Adrenal gland (tissue), 12 donors: ENCODE measurements around the gene RCOR3. TPM values are rescaled to one million over a fixed set of nuclear protein-coding genes. Genes with fewer than 3 reads are reported as not detected.
"Not testable (repeated sequence)": the region's sequence is repeated elsewhere in the genome, so short reads cannot be mapped to it uniquely, and the experiment has no call there.

Experiments used
- DNase-seq, 7 donors: peaks; one replicate each; pipeline ENCODE4 v3.0.0-alpha.2; 2019 to 2020
- H3K27ac ChIP-seq, 5 donors: fragments of 200-600 bp; sonication (generic) in 4 of 5; 1 replicate in 3 of 5; 2 replicates in 2 of 5; pipeline versions ENCODE4 v1.5.1 to v1.8.0; 2016 to 2020; ENCODE audit warnings: mild to moderate bottlenecking in 1 of 5
- H3K27me3 ChIP-seq: fragments of 200-600 bp; 2 replicates; pipeline ENCODE4 v1.8.0; 2021
- H3K36me3 ChIP-seq, 2 donors: fragments of 200-600 bp; replicated peaks in 1 of 2; 1 replicate in 1 of 2; 2 replicates in 1 of 2; pipeline versions ENCODE4 v1.5.1 to v1.8.0; 2018 to 2022
- H3K4me1 ChIP-seq, 2 donors: fragments of 200-600 bp; replicated peaks in 1 of 2; 1 replicate in 1 of 2; 2 replicates in 1 of 2; pipeline versions ENCODE4 v1.5.1 to v1.8.0; 2018 to 2021
- H3K4me3 ChIP-seq, 4 donors: fragments of 200-600 bp; sonication (generic) in 3 of 4; one replicate each; pipeline ENCODE4 v1.5.1; 2016 to 2018
- H3K9me3 ChIP-seq, 3 donors: fragments of 200-600 bp; sonication (generic) in 1 of 3; replicated peaks in 1 of 3; 1 replicate in 2 of 3; 2 replicates in 1 of 3; pipeline versions ENCODE4 v1.5.1 to v1.8.0; 2016 to 2021
- POLR2A ChIP-seq, 2 donors: fragments of 450-650 bp; IDR thresholded peaks; one replicate each; pipeline ENCODE4 v1.6.1; 2017; ENCODE audit warnings: antibody characterized with exemption in 2 of 2, mild to moderate bottlenecking in 2 of 2, moderate library complexity in 1 of 2
- WGBS, 4 donors: extraction: QIAGEN DNeasy Blood & Tissue Kit in 2 of 4; methylation state at CpG; one replicate each; pipeline versions ENCODE4 v1.1.5 to v1.1.7; 2013 to 2017; 5-methylcytosine and 5-hydroxymethylcytosine counted together
- intact Hi-C, 2 donors: fragments of 100-400 bp; cut with DNase I; formaldehyde crosslinking; loops; one replicate each; pipeline versions ENCODE4 v1.14.1 to v1.15.0; 2022 to 2023
- polyA plus RNA-seq, 3 donors: library from polyadenylated mRNA; stranded (reverse); fragments of 200-250 nt in 2 of 3; fragments of 350-450 nt in 1 of 3; fragmentation: Illumina TruSeq in 1 of 3; extraction: RNeasy Lipid Tissue Mini Kit (QIAGEN cat#74804) in 1 of 3; gene quantifications; one replicate each; pipeline ENCODE4 v1.2.3, GENCODE V29; 2013 to 2014
- total RNA-seq, 9 donors: library from RNA; depleted of rRNA in 4 of 9; stranded (reverse); fragments of >200 nt in 4 of 9; fragments of 120-200 nt in 1 of 9; fragmentation: NEBNext Ultra II Directional in 1 of 9; extraction: Animal tissue kit (Norgen Biotek cat#: 25700) in 1 of 9; gene quantifications; one replicate each; pipeline versions ENCODE4 v1.1.0 to v1.2.4, GENCODE V29; 2013 to 2023
- TF ChIP-seq, protein P1 (sequence below), 6 experiments: fragments of 450-650 bp in 4 of 6; fragments of 200-600 bp in 2 of 6; sonication (generic) in 1 of 6; IDR thresholded peaks; 1 replicate in 5 of 6; 2 replicates in 1 of 6; pipeline versions ENCODE4 v1.5.1 to v1.8.0; 2016 to 2021; ENCODE audit warnings: antibody characterized with exemption in 6 of 6, mild to moderate bottlenecking in 2 of 6, moderate library complexity in 1 of 6
- donor health status: healthy with polysubstance abuse.
- donor health status: Bipolar disorder and iron deficiency.
- donor health status: DM: yes; HTN: yes; CAD: no.
- donor health status: DM: no; HTN: no; CAD: no.
- donor health status: DM: no; HTN: no; CAD: no.
- donor health status: DM: yes; HTN: yes; CAD: no.

RCOR3 gene
- total and polyA plus RNA-seq, 12 donors: 19.4 to 57.2 (median 34.5) TPM

GRCh38 chr1:211229365-211229759, 29.8 kb upstream of the RCOR3 start:
- TF ChIP-seq POLR2A (IDR thresholded peaks at IDR 0.05): no peak
- TF ChIP-seq, protein P1, sequence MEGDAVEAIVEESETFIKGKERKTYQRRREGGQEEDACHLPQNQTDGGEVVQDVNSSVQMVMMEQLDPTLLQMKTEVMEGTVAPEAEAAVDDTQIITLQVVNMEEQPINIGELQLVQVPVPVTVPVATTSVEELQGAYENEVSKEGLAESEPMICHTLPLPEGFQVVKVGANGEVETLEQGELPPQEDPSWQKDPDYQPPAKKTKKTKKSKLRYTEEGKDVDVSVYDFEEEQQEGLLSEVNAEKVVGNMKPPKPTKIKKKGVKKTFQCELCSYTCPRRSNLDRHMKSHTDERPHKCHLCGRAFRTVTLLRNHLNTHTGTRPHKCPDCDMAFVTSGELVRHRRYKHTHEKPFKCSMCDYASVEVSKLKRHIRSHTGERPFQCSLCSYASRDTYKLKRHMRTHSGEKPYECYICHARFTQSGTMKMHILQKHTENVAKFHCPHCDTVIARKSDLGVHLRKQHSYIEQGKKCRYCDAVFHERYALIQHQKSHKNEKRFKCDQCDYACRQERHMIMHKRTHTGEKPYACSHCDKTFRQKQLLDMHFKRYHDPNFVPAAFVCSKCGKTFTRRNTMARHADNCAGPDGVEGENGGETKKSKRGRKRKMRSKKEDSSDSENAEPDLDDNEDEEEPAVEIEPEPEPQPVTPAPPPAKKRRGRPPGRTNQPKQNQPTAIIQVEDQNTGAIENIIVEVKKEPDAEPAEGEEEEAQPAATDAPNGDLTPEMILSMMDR (IDR thresholded peaks at IDR 0.05): no peak
- WGBS, 4 donors: 75 to 80% (median 76%) methylated on average over 7 of the region's 7 CpGs
- Histone ChIP-seq H3K4me3 (no peak overlapping the region), H3K9me3 (no peaks in the 10 kb centered on the region), H3K4me1 (no peaks in the 10 kb centered on the region), H3K27ac (no peak overlapping the region), H3K36me3 (no peaks in the 10 kb centered on the region), H3K27me3 (no peaks in the 10 kb centered on the region)
- intact Hi-C loops: no loop called here
- DNase-seq: no peak

- no peaks in the 10 kb centered on the region for H3K9me3 ChIP-seq
- H3K27ac ChIP-seq: no peak overlapping the region
- H3K4me3 ChIP-seq: no peak overlapping the region
- H3K27me3 ChIP-seq: no peaks in the 10 kb centered on the region
- TF ChIP-seq, protein P1 (IDR thresholded peaks at IDR 0.05): no peak
- no peak for TF ChIP-seq POLR2A (IDR thresholded peaks at IDR 0.05)
- H3K4me1 ChIP-seq: no peaks in the 10 kb centered on the region
- no peaks in the 10 kb centered on the region for H3K36me3 ChIP-seq
- intact Hi-C loops: no loop called here
- DNase-seq: no peak
- WGBS, 4 donors: 34 to 45% (median 43%) methylated on average over 1 of the region's 1 CpG
Measured at GRCh38 chr1:211231873-211232272, 27.3 kb upstream of the RCOR3 start.

- WGBS, 4 donors: 78 to 95% (median 90%) methylated on average over 6 of the region's 6 CpGs
- DNase-seq: no peak
Measured at GRCh38 chr1:211236633-211237320, 22.4 kb upstream of the RCOR3 start.

DNA sequence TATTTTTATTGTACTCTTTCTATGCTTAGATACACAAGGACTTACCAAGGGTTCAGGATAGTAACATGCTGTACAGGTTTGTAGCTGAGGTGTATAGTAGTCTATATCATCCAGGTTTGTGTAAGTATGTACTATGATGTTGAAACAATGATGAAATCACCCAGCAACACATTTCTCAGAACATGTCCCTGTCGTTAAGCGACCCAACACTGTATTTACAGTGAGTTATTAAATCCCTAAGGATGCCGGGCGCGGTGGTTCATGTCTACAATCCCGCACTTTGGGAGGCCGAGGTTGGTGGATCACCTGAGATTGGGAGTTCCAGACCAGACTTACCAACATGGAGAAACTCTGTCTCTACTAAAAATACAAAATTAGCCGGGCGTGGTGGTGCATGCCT, 21.6 kb upstream of the RCOR3 start:
- Histone ChIP-seq H3K27me3 (no peaks in the 10 kb centered on the region), H3K4me1 (no peaks in the 10 kb centered on the region), H3K9me3 (no peaks in the 10 kb centered on the region), H3K27ac (no peak overlapping the region), H3K36me3 (no peaks in the 10 kb centered on the region), H3K4me3 (no peak overlapping the region)
- TF ChIP-seq, protein P1 (IDR thresholded peaks at IDR 0.05): no peak
- no peak for TF ChIP-seq POLR2A (IDR thresholded peaks at IDR 0.05)
- DNase-seq: no peak
- intact Hi-C loops: no loop called here
- WGBS, 4 donors: 84 to 91% (median 87%) methylated on average over 9 of the region's 9 CpGs

More at GRCh38 chr1:211236633-211237320, 22.4 kb upstream of the RCOR3 start:
- H3K36me3 ChIP-seq: no peaks in the 10 kb centered on the region
- H3K4me1 ChIP-seq: no peaks in the 10 kb centered on the region
- H3K4me3 ChIP-seq: no peak overlapping the region
- H3K9me3 ChIP-seq: no peaks in the 10 kb centered on the region
- intact Hi-C loops: no loop called here
- H3K27me3 ChIP-seq: no peaks in the 10 kb centered on the region
- H3K27ac ChIP-seq: no peak overlapping the region
- TF ChIP-seq POLR2A (IDR thresholded peaks at IDR 0.05): no peak
- TF ChIP-seq, protein P1 (IDR thresholded peaks at IDR 0.05): no peak

DNA sequence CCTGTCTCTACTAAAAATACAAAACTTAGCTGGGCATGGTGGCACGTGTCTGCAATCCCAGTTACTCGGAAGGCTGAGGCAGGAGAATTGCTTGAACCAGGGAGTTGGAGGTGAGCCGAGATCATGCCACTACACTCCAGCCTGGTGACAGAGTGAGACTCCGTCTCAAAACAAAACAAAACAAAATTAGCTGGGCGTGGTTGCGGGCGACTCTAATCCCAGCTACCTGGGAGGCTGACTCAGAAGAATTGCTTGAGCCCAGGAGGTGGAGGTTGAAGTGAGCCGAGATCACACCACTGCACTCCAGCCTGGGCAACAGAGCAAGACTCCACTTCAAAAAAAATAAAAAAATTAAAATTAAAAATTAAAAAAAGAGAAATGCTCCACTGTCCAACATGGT, 18.6 kb upstream of the RCOR3 start:
- not testable (repeated sequence) for DNase-seq
- WGBS, 4 donors: 86 to 91% (median 87%) methylated on average over 8 of the region's 8 CpGs

More for the DNA sequence above, 18.6 kb upstream of the RCOR3 start:
- H3K9me3 ChIP-seq, H3K4me1 ChIP-seq, H3K4me3 ChIP-seq, intact Hi-C loops, H3K27ac ChIP-seq, H3K27me3 ChIP-seq, H3K36me3 ChIP-seq: not testable (repeated sequence)
